ENCODE data around the gene SMARCC2. TPM values are rescaled to one million over a fixed set of nuclear protein-coding genes. Genes with fewer than 3 reads are reported as not detected.

SMARCC2 gene
- total and polyA plus RNA-seq, 2 of the 13 experiments (the other 11 are each of a cell fraction or from before 2014, with no cell fraction given): 21.3 to 24.1 TPM

DNA sequence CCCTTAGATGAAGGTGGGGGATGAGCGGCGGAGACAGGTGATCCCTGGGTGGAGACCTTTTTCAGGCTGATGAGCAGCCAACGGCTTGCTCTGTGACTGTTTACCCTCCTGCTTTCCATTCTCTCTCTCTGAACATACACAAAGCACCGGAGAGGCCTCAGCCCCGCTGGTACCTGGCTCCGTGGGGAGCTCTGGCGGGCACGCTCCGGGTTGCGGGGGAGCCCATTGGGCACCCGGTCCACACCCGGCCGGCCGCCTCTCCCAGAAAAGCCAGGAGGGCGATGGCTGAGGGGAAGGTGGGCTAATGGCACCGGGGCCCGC, 545 bp downstream of the SMARCC2 start (continued):
- TF ChIP-seq, protein P1, sequence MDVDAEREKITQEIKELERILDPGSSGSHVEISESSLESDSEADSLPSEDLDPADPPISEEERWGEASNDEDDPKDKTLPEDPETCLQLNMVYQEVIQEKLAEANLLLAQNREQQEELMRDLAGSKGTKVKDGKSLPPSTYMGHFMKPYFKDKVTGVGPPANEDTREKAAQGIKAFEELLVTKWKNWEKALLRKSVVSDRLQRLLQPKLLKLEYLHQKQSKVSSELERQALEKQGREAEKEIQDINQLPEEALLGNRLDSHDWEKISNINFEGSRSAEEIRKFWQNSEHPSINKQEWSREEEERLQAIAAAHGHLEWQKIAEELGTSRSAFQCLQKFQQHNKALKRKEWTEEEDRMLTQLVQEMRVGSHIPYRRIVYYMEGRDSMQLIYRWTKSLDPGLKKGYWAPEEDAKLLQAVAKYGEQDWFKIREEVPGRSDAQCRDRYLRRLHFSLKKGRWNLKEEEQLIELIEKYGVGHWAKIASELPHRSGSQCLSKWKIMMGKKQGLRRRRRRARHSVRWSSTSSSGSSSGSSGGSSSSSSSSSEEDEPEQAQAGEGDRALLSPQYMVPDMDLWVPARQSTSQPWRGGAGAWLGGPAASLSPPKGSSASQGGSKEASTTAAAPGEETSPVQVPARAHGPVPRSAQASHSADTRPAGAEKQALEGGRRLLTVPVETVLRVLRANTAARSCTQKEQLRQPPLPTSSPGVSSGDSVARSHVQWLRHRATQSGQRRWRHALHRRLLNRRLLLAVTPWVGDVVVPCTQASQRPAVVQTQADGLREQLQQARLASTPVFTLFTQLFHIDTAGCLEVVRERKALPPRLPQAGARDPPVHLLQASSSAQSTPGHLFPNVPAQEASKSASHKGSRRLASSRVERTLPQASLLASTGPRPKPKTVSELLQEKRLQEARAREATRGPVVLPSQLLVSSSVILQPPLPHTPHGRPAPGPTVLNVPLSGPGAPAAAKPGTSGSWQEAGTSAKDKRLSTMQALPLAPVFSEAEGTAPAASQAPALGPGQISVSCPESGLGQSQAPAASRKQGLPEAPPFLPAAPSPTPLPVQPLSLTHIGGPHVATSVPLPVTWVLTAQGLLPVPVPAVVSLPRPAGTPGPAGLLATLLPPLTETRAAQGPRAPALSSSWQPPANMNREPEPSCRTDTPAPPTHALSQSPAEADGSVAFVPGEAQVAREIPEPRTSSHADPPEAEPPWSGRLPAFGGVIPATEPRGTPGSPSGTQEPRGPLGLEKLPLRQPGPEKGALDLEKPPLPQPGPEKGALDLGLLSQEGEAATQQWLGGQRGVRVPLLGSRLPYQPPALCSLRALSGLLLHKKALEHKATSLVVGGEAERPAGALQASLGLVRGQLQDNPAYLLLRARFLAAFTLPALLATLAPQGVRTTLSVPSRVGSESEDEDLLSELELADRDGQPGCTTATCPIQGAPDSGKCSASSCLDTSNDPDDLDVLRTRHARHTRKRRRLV (CRISPR knock-in tag; IDR thresholded peaks at IDR 0.05): peak; percentile 38; the same call in 1 of the 2 replicates
- TF ChIP-seq TBX3 (IDR thresholded peaks at IDR 0.05; ENCODE audit: borderline replicate concordance) (no peak), ZNF160 (CRISPR knock-in tag; IDR thresholded peaks at IDR 0.05) (0 out of 2 replicates have a peak, but pooled peaks have one; percentile 2), ZNF501 (CRISPR knock-in tag; IDR thresholded peaks at IDR 0.05) (no peak), ARNT (IDR thresholded peaks at IDR 0.05) (no peak), HDAC1 (CRISPR knock-in tag; IDR thresholded peaks at IDR 0.05) (0 out of 2 replicates have a peak, but pooled peaks have one; percentile 19), NAIF1 (CRISPR knock-in tag; IDR thresholded peaks at IDR 0.05; ENCODE audit: borderline replicate concordance) (no peak)
- TF ChIP-seq, protein P2, sequence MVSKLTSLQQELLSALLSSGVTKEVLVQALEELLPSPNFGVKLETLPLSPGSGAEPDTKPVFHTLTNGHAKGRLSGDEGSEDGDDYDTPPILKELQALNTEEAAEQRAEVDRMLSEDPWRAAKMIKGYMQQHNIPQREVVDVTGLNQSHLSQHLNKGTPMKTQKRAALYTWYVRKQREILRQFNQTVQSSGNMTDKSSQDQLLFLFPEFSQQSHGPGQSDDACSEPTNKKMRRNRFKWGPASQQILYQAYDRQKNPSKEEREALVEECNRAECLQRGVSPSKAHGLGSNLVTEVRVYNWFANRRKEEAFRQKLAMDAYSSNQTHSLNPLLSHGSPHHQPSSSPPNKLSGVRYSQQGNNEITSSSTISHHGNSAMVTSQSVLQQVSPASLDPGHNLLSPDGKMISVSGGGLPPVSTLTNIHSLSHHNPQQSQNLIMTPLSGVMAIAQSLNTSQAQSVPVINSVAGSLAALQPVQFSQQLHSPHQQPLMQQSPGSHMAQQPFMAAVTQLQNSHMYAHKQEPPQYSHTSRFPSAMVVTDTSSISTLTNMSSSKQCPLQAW (CRISPR knock-in tag; IDR thresholded peaks at IDR 0.05): 0 out of 2 replicates have a peak, but pooled peaks have one; percentile 18
